HG03064 (cell line): ENCODE data around the gene AP5Z1.

Source experiments
- ATAC-seq: cut with Tn5 transposase; IDR thresholded peaks from one replicate; pipeline ENCODE4 v1.9.1; 2021; ENCODE audit warnings: low read depth; ENCODE audit not compliant: unreplicated experiment

Gene AP5Z1

GRCh38 chr7:4764402-4765007, 10.9 kb upstream of the AP5Z1 start:
- no peak for ATAC-seq

GRCh38 chr7:4765776-4766490, 9.5 kb upstream of the AP5Z1 start:
- ATAC-seq = no peak

GRCh38 chr7:4766666-4767519, 8.5 kb upstream of the AP5Z1 start:
- ATAC-seq = no peak

GRCh38 chr7:4768597-4769569, 6.5 kb upstream of the AP5Z1 start:
- ATAC-seq = no peak

- no peak for ATAC-seq
Measured at GRCh38 chr7:4769761-4770160, 5.7 kb upstream of the AP5Z1 start.

GRCh38 chr7:4770886-4771285, 4.5 kb upstream of the AP5Z1 start:
- no peak for ATAC-seq

GRCh38 chr7:4771737-4772136, 3.7 kb upstream of the AP5Z1 start:
- no peak for ATAC-seq

- no peak for ATAC-seq
Measured at GRCh38 chr7:4772306-4772705, 3.1 kb upstream of the AP5Z1 start.

GRCh38 chr7:4774007-4774406, 1.4 kb upstream of the AP5Z1 start:
- no peak for ATAC-seq

GRCh38 chr7:4774658-4775249, 669 bp upstream of the AP5Z1 start:
- ATAC-seq = peak; percentile 36

GRCh38 chr7:4775848-4776623, 613 bp downstream of the AP5Z1 start:
- ATAC-seq = no peak

GRCh38 chr7:4779118-4779517, 3.7 kb downstream of the AP5Z1 start:
- ATAC-seq = no peak

- no peak for ATAC-seq
Measured at GRCh38 chr7:4781366-4782069, 6.1 kb downstream of the AP5Z1 start.

GRCh38 chr7:4782333-4783291, 7.2 kb downstream of the AP5Z1 start:
- no peak for ATAC-seq

GRCh38 chr7:4783292-4783652, 7.8 kb downstream of the AP5Z1 start:
- no peak for ATAC-seq

- ATAC-seq = no peak
Measured at GRCh38 chr7:4783762-4784351, 8.4 kb downstream of the AP5Z1 start.

- ATAC-seq = no peak
Measured at GRCh38 chr7:4784799-4785198, 9.4 kb downstream of the AP5Z1 start.
